ENCODE measurements around the gene CEP72.
"Not testable (repeated sequence)": the region's sequence is repeated elsewhere in the genome, so short reads cannot be mapped to it uniquely, and the experiment has no call there.

Gene CEP72

DNA sequence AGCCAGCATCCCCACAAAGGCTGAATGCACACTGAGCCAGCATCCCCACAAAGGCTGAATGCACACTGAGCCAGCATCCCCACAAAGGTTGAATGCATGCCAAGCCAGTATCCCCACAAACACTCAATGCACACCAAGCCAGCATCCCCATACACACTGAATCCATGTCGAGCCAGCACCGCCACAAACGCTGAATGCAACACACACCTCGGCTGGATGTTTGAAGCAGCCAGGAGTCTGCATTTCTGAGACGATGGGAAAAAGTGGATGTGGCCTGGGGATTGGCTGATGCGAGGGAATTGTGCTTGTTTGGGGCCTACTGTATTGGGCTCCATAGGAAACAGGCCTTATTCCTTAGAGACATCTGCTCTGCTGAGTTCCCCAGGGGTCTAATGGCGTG lies 30.9 kb upstream of the CEP72 start:
- no peak for DNase-seq

DNA sequence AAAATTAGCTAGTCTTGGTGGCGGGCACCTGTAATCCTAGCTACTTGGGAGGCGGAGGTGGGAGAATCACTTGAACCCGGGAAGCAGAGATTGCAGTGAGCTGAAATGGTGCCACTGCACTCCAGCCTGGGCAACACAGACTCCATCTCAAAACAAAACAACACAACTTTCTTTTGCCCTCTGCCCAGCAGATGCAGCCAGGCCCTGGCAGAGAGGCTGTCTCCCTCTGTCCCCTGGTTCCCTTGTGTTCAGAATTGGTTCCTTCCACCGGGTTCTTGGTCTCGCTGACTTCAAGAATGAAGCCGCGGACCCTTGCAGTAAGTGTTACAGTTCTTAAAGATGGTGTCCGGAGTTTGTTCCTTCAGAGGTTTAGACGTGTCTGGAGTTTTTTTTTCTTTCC lies 30.2 kb upstream of the CEP72 start:
- no peak for DNase-seq

DNA sequence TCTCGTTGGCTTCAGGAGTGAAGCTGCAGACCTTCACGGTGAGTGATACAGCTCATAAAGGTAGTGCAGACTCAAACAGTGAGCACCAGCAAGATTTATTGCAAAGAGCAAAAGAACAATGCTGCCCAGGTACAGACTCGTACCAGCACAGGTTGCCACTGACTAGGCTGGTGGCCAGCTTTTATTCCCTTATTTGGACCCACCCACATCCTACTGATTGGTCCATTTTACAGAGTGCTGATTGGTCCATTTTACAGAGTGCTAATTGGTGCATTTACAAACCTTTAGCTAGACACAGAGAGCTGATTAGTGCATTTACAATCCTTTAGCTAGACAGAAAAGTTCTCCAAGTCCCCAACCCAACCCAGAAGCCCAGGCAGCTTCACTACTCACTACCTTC lies 29.7 kb upstream of the CEP72 start:
- DNase-seq, result not testable (repeated sequence)

DNA sequence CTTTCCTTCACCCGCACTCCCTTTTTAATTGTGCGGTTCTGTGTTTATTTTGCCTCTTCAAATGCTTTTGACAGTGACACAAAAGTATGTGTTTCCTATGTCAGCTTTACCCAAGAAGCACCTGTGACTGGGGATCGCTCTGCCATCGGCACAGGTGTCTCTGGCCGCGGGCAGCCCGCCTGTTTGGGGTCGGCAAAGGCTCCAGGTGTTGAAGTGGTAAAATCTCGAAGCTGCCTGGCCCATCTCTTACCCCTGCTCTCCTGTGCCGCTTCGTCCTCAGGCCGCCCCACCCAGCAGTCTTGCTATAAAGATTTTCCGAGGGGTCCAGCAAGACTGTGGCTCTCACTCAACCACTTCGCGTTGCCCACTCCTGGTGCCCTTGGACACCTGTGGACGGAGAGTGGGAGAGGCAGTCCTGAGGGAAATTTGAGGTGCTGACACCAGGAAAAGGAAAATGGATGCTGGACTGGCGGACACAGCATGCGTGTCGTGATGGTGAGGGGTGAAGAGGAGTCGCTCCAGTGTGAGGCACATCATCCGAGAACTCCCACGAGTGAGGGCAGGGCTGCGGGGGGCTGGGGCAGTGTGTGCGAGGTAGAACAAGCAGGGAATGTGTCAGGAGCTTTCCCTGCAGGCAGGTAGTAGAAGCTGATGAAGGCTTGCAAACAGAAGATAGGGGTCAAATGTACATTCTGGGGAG lies 29.1 kb upstream of the CEP72 start:
- no peak for DNase-seq

DNA sequence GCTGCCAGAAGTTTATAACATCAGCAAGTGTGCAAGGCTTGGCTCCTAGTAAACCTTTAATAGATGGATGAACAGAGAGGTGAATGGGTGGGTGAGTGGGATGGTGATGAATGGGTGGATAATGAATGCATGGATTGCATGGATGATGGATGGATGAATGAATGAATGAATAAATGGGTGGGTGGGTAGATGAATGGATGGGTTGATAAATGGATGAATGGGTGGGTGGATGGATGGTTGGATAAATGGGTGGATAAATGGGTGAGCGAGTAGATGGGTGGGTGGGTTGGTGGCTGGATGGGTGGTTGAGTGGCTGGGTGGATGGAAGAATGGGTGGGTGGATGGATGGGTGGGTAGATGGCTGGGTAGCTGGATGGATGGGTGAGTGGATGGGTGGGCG lies 28.5 kb upstream of the CEP72 start:
- DNase-seq, result no peak

DNA sequence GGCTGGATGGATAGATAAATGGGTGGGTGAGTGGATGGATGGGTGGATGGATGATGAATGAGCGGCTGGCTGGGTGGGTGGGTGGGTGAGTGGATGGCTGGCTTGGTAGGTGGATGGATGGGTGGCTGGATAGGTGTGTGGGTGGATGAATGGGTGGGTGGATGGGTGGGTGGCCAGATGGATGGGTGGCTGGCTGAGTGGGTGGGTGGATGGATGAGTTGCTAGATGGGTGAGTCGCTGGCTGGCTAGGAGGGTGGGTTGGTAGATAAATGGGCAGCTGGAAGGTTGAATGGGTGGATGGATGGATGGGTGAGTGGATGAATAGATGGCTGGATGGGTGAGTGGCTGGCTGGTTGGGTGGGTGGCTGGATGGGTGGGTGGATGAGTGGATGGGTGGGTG lies 27.9 kb upstream of the CEP72 start:
- no peak for DNase-seq

DNA sequence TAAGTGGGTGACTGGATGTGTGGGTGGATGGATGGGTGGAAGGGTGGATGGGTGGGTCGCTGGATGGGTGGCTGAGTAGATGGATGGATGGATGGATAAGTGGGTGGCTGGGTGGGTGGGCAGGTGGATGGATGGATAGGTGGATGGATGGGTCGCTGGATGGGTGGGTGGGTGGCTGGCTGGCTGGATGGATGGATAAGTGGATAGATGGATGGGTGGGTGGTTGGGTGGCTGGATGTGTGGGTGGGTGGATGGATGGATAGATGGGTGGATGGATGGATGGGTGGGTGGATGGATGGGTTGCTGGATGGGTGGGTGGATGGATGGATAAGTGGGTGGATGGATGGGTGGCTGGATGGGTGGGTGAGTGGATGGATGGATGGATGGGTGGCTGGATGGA lies 27.3 kb upstream of the CEP72 start:
- no peak for DNase-seq

DNA sequence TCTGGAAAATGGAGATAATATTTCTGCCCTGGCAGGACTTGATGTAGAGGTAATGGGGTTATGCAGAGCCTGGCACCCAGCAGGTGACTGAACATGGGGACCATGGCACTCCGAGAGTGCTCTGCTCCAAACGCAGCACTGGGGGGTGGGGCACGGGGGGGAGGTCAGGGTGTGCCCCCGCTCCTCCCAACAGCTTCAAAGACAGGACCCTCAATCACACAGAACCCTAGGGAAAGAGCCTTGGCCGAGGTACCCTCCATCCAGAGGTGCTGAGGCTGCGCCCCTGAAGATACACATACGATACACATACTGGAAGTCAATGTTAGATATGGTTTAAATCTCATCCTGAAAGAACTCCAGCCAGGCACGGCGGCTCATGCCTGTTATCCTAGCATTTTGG lies 26.6 kb upstream of the CEP72 start:
- no peak for DNase-seq

DNA sequence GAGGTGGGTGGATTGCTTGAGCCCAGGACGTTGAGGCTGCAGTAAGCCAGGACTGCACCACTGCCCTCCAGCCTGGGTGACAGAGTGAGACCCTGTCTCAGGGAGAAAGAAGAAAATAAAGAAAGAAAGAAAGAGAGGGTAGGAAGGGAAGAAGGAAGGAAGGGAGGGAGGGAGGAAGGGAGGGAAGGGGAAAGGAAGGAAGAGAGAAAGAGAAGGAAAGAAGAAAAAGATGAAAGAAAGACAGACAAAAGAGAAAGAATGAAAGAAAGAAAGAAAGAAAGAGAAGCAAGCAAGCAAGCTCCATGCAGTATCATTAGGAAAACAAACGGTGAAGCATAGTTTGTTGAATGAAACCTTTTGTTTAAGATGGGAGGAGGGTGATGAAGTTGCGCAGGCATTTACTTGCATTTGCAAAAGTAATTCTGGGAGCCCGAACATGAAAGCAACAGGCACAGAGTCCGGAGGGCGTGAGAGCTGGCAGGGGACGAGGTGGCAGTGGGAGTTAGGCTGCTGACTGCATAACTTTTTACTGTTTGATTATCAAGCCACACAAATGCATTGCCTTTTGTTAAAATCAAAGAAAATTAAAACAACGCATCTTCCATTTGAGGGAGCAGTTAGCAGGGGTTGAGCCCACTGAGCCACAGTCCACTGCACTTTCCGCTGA lies 26.0 kb upstream of the CEP72 start:
- DNase-seq, result no peak

DNA sequence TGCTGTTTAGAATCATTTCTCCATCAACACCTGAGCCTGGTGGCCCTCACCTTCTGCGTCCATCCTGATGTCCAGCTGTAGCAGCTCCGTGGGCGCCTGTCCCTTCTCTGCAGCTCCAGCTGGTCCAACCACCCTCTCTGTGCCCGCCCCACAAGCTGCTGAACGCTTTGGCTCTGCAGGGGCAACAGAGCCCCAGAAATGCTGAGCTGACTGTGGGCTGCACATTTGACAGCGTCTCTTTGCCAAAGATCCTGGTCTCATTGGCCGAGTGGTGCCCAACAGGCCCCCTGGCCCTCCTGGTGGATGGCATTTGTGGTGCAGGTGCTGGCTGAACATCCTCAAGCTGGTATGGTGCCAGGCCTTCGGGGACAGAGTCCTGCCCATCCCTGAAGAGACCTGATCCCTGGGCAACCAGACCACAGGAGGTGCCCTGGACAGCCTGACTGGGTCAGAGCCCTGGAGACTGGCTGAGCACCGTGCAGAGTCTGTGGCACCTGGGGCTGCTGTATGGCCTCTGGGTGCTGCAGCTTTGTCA lies 25.3 kb upstream of the CEP72 start:
- DNase-seq, result no peak

DNA sequence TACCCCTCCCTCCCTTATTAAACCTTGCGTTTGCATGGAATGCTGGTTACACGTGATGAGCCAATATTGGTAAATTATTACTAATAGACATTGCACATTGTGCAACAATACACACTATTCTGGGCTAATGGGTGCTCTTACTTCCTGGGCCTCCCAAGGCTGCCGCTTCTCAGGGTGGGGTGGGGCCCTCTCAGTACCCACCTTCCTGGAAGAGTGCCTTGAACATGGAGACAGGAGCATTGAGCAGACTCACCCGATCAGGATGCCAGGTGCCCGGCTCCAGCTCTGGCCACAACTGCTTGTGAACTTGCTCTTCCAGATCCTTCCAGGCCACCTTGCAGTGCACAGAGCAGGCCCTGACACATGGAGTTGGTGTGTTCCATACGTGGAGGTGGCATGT lies 24.7 kb upstream of the CEP72 start:
- DNase-seq, result no peak

DNA sequence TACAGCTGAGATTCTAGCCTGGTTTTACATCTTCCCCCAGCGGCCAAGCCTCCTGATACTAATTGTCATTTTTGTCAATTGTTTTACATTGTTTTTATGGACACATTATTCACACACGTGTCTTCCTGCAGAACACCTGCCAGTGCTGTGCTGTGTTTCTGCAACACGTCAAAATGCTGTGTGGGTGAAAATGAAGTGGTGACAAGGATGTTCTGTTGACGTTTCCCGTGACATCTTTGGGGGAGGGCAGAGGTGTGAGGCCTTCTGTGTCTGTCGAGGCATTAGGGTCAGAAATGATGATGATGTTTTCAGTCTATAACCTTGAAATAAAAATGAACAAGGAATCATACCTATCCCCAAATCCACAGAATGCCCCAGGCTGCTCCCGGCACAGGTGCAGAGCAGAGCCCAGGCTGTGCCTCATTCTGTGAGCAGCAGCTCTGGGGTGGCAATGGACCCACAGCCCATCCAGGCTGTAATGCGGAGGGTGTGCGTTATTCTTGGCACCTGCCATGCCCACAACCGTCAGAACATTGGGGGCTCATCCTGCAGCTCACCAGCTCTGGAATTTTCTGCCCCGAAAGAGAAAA lies 23.6 kb upstream of the CEP72 start:
- DNase-seq, result no peak

DNA sequence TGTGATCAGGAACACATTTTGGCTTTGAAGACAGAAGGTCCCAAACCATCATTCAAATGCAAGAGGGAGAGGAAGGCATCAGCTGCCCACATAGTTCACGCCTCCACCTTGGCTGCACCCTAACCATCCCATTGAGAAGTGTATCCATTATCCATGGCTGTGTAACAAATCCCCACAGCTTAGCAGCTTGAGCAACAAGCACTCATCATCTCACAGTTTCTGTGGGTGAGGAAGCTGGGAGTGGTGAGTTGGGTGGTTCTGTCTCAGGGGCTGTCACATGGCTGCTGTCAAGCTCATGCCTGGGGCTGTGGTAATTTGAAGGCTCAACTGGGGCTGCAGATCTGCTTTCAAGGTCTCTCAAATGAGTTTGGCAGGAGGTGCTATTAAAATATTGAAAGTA lies 23.0 kb upstream of the CEP72 start:
- DNase-seq, result no peak

DNA sequence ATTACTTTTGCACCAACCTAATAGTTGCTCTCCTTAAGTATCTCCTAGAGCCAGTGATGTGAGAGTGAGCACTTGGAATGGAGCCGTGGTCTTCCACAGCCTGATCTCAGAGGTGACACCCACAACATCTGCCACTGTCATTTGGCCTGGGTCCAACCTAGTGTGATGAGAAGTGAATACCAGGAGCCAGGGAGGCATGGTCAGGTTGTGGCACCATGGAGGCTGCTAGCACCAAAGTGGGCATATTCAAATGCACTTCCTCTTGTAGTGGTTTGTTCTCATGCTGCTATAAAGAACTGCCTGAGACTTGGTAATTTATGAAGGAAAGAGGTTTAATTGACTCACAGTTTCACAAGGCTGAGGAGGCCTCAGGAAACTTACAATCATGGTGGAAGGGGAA lies 22.6 kb upstream of the CEP72 start:
- DNase-seq, result no peak

DNA sequence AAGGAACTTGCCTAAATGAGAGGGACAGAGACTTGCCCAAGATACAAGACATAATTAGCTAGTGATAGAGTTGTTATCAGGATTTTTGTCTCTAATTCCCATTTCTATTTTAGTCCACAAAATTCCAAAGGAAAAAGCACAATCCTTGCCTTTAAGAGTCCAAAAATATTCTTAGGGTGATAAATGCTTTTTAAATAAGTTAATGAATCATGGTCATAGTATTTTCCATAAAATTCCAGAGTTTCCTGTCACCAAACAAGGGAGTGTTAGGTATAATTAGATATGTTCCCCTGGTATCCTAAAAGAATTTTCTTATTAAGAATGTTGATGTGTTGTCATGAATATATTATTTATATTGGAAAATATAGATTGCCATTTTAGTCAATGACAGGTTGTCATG lies 21.8 kb upstream of the CEP72 start:
- DNase-seq, result no peak

DNA sequence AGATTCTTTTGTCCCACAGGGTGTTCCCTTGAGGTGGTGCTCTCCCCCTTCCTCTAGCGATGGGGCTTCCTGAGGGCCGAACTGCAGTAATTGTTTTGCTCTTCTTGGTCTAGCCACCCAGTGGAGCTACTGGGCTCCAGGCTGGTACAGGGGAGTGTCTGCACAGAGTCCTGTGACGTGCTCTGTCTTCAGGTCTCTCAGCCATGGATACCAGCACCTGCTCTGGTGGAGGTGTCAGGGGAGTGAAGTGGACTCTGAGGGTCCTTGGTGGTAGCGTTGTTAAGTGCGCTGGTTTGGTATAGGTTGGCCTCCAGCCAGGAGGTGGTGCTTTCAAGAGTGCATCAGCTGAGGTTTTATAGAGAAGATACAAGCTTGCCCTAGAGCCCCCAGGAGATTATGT lies 20.4 kb upstream of the CEP72 start:
- DNase-seq, result no peak

DNA sequence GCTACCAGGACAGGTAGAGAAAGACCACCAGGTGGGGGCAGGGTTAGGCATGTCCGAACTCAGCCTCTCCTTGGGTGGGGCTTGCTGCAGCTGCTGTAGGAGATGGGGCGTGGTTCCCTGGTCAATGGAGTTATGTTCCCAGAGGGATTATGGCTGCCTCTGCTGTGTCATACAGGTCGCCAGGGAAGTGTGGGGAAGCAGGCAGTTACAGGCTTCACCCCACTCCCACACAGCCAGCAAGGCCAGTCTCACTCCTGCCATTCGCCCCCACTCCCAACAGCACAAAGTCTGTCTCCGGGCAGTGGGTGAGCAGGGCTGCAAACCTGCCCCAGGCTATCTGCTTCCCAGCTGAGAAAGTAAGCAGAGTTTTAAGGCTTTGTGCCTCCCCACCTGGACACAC lies 20.0 kb upstream of the CEP72 start:
- no peak for DNase-seq

DNA sequence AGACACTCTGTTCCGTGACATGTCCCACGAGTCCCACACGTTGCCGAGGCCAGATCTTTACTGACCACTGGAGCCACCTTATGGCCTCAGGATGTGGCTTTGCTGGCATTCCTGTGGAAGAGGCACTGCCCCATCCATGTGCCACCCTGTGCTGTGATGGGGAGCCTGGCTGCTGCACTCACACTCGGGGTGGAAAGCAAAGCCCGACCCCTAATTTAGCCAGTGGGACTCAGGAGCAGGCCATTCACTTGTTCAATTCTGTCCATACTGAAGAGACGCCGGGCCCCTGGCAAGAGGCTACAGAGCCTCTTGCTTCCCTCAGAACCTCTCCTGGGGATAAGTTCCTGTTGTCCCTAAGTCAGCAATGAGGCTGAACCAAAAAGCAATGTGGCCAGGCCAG lies 18.6 kb upstream of the CEP72 start:
- no peak for DNase-seq

DNA sequence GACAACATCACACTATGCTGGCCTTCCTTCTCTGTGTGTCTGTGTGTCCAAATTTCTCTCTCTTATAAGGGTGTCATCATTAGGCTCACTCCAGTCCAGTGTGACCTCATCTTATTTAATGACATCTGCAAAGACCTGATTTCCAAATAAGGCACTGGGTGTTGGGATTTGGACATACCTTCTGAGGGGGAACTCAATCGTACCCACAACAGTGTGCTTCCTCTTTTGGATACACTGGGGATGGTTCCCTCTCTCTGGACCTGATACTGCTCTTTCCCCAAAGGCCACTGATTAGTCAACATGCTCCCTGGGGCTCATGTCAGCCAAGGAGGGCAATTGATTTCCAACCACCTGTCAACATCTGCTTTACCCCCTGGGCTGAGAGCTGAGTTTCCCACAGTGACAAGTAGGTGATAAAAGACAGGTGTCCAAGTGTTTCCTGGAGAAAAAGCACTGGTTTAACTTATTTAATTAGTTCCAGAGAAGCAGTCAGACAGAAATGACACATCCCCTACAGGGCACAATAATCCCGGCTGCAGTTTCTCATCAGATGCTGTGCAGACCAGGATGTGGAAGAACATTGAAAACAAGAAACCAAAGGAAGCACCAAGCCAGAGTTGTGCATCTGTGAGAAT lies 17.8 kb upstream of the CEP72 start:
- DNase-seq, result peak; percentile 44

DNA sequence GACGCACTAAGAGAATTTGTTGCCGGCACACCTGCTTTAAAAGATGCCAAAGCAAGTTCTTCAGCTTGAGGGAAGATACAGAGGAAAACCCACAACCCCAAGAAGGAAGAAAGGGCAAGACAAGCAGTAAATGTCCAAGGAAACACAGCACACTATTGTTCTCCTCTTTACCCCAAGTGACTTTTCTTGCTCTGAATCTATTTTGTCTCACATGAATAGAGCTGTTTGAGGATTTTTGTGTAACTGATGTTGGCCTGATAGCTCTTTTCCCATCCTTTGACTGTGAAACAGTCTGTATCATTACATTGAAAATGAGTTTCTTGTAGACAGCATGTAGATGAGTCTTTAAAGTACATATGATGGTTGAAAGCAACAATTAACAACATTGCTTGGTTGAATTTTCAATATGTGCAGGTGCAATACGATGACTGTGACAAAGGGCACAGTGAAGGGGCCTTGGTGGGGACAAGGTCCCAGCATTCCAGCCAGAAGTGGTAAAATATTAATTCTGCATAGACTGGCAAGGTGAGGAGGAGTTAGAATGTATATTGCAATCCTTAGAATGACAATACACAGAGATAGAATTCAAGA lies 16.8 kb upstream of the CEP72 start:
- no peak for DNase-seq

DNA sequence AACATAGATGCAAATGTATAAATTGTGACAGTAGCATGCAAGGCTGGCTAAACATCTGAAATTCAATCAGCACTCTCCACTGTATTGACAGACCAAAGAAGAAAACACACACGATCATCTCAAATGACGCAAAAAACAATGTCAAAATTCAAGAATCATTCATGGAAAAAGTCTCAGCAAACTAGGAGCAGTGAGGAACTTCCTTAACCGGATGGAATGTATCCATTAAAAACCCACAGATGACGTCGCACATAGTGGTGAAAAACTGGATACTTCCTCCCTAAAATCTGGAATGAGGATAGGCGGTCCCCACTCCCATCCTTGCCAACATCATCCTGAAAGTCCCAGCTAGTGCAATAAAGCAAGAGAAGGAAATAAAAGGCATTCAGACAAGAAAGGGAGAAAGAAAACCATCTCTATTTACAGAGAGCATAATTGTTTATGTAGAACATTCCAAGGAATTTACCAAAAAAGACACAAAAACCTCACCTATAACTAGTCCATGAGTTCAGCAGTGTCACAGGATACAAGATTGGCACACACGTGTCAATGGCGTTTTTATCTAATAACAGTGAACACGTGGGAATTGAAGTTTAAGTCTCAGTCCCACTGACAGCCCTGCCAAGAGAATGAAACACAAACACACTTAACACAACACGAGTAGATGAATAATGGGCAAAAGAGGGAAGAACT lies 14.1 kb upstream of the CEP72 start:
- no peak for DNase-seq

DNA sequence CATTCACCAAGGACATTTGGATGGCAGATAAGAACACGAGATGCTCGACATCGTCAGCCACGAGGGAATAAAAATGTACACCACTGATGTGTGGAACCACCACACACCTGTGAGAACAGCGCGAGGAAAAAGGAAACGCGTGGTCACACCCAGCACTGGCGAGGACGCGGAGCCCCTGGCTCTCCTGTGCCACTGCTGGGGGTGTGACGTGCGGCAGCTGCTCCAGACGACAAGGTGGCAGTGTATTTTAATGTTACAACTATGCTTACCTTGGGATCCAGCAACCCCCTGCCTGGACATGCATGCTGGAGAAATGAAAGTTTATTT lies 13.6 kb upstream of the CEP72 start:
- no peak for DNase-seq

DNA sequence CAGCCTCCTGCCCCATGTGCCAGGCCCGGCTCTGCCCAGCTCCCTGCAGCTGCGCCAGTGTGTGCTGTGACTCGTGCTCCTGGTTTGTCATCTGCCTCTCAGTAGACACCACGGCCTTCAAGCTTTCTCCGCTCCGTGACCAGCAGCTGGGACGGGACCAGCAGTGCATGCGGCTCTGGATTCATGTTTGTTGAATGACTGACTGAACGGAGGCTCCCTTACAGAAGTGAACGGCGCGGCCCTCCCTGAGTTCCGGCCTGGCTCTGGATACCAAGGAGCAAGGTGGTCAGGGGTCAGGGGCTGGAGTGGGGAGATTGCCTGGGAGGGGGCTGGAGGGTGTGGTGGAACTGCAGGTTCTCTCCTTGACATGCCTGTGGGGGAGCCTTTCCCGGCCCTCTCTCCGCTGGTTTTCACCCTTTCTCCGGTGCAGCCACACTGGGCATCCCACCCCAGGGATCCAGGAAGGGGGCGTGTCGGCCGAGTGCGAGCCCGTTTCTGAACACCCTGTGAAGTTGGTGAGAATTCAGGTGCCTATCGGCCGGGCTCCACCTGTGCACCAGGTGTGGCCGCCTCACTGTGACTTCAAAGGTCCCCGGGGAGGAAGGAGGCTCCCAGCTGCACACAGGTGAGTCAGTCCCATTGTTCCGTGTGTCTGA lies 11.1 kb upstream of the CEP72 start:
- peak; percentile 23 for DNase-seq
